GM12878 (cell line): Measurements from ENCODE around the gene COL16A1. TPM values are rescaled to one million over a fixed set of nuclear protein-coding genes. Genes with fewer than 3 reads are reported as not detected.

Experiments used
- ATAC-seq: fragments of 200-7000 bp; cut with Tn5 transposase; 3 replicates; pipeline ENCODE4 v1.9.1; 2020; ENCODE audit warnings: mild to moderate bottlenecking, moderate library complexity
- BruUV-seq: library from RNA; stranded (reverse); fragments of 400-500 nt; replicated peaks from 2 replicates; lab custom pipeline; 2021; lab: Mats Ljungman, UMichigan
- CTCF ChIA-PET: fragments of 300-600 bp; sonication (Branson Sonifier 250); formaldehyde crosslinking; extraction: SDS; loops from one replicate; lab custom pipeline; 2021; ENCODE audit warnings: inconsistent platforms; lab: Yijun Ruan, JAX
- POLR2A ChIA-PET: fragments of 350-600 bp; formaldehyde crosslinking; extraction: SDS; loops from one replicate; lab custom pipeline; 2021; ENCODE audit warnings: inconsistent platforms; lab: Charles Lee
- RAD21 ChIA-PET: fragments of 300-600 bp; sonication (Branson Sonifier 250); formaldehyde crosslinking; loops from one replicate; lab custom pipeline; 2023; ENCODE audit warnings: antibody characterized with exemption; ENCODE audit not compliant: unreplicated experiment; lab: Charles Lee
- SMC1A ChIA-PET: fragments of 300-600 bp; sonication (Branson Sonifier 250); formaldehyde crosslinking; loops from one replicate; lab custom pipeline; 2023; ENCODE audit not compliant: unreplicated experiment, uncharacterized antibody; lab: Charles Lee
- DNase-seq: peaks from one replicate; pipeline ENCODE4 v3.0.0-alpha.2; 2011; ENCODE audit warnings: low read depth, low spot score
- FAIRE-seq: peaks from 3 replicates; lab custom pipeline; 2011; peaks lifted over from hg19 to GRCh38; lab: Jason Lieb, UNC
- H2AFZ ChIP-seq: 2 replicates; pipeline ENCODE4 v1.6.0; 2011; ENCODE audit warnings: low read depth, low read length, control low read depth; ENCODE audit not compliant: control insufficient read depth
- H3K27ac ChIP-seq: 2 replicates; pipeline ENCODE4 v1.5.1; 2011; ENCODE audit warnings: control low read depth; ENCODE audit not compliant: control insufficient read depth, insufficient read depth
- H3K27me3 ChIP-seq, 2 experiments: replicated peaks in 1 of 2; 2 replicates each; pipeline versions ENCODE4 v1.6.0 to v1.6.1; 2011; ENCODE audit warnings: low read length in 1 of 2; ENCODE audit not compliant: control insufficient read depth in 2 of 2, insufficient read depth in 2 of 2
- H3K36me3 ChIP-seq, 2 experiments: 2 replicates each; pipeline ENCODE4 v1.5.1; 2011; ENCODE audit warnings: low read length in 1 of 2; ENCODE audit not compliant: control insufficient read depth in 2 of 2, insufficient read depth in 2 of 2
- H3K4me1 ChIP-seq: 2 replicates; pipeline ENCODE4 v1.6.1; 2011; ENCODE audit warnings: mild to moderate bottlenecking, low read length, moderate library complexity, mixed read lengths; ENCODE audit not compliant: control insufficient read depth, insufficient read depth
- H3K4me2 ChIP-seq: 2 replicates; pipeline ENCODE4 v1.6.0; 2011; ENCODE audit warnings: control low read depth; ENCODE audit not compliant: control insufficient read depth, insufficient read depth
- H3K4me3 ChIP-seq: fragments of 200-600 bp; sonication (generic); 2 replicates; pipeline ENCODE4 v1.5.1; 2016
- H3K79me2 ChIP-seq: 2 replicates; pipeline ENCODE4 v1.6.0; 2011; ENCODE audit warnings: low read length; ENCODE audit not compliant: control insufficient read depth, insufficient read depth
- H3K9ac ChIP-seq: 2 replicates; pipeline ENCODE4 v1.8.0; 2011; ENCODE audit warnings: low read length, control low read depth, mixed read lengths; ENCODE audit not compliant: control insufficient read depth, insufficient read depth
- H3K9me3 ChIP-seq: replicated peaks from 3 replicates; pipeline ENCODE4 v1.5.1; 2011; ENCODE audit warnings: mild to moderate bottlenecking, low read length; ENCODE audit not compliant: control insufficient read depth, insufficient read depth
- H4K20me1 ChIP-seq: 2 replicates; pipeline ENCODE4 v1.6.0; 2011; ENCODE audit not compliant: control insufficient read depth, insufficient read depth
- GATAD2B ChIP-seq: fragments of 450-650 bp; conservative IDR thresholded peaks from 2 replicates; pipeline ENCODE4 v1.6.1; 2017; ENCODE audit warnings: low read depth, mild to moderate bottlenecking, moderate library complexity
- SP1 ChIP-seq: IDR thresholded peaks from one replicate; pipeline ENCODE4 v1.6.1; 2011; ENCODE audit warnings: low read depth, low read length
- SREBF2 ChIP-seq: IDR thresholded peaks from 2 replicates; pipeline ENCODE4 v1.6.1; 2012; ENCODE audit warnings: mild to moderate bottlenecking, low read length
- TARDBP ChIP-seq: IDR thresholded peaks from 2 replicates; pipeline ENCODE4 v1.6.1; 2016; ENCODE audit warnings: borderline replicate concordance
- ZBTB40 ChIP-seq: fragments of 450-650 bp; IDR thresholded peaks from 2 replicates; pipeline ENCODE4 v1.6.1; 2016; ENCODE audit warnings: mild to moderate bottlenecking, moderate library complexity, borderline replicate concordance
- ZNF622 ChIP-seq: fragments of 450-650 bp; IDR thresholded peaks from 2 replicates; pipeline ENCODE4 v1.6.1; 2017; ENCODE audit warnings: mild to moderate bottlenecking, inconsistent platforms
- WGBS: methylation state at CpG from one replicate; pipeline ENCODE4 v1.1.6; 2016; ENCODE audit warnings: low lambda C conversion rate; ENCODE audit not compliant: insufficient replicate concordance, insufficient coverage; ENCODE audit errors: missing lambda C conversion rate; 5-methylcytosine and 5-hydroxymethylcytosine counted together
- in situ Hi-C: fragments of 300-500 bp; cut with MboI; formaldehyde crosslinking; loops from 9 replicates; pipeline ENCODE4 v1.14.3; 2018; ENCODE audit warnings: mixed read lengths
- intact Hi-C: fragments of 100-400 bp; cut with micrococcal nuclease; formaldehyde crosslinking; loops from one replicate; pipeline ENCODE4 v1.14.2; 2022; ENCODE audit not compliant: unreplicated experiment
- polyA plus RNA-seq, 11 experiments: library from polyadenylated mRNA; depleted of rRNA in 4 of 11; unstranded in 6 of 11; stranded (reverse) in 5 of 11; fragments of >200 nt; fragmentation: Nextera tagmentation in 4 of 11; fragmentation: Illumina TruSeq in 1 of 11; extraction: Ambion mirVana in 4 of 11; extraction: Trizol in 1 of 11; gene quantifications; 1 replicate in 1 of 11; 2 replicates in 10 of 11; pipeline versions ENCODE4 v1.2.1 to v1.2.3, GENCODE V29; 2011 to 2016; ENCODE audit warnings: inconsistent platforms in 2 of 11, missing spikeins in 2 of 11, low read depth in 1 of 11
- total RNA-seq, 4 experiments: library from RNA; depleted of rRNA in 3 of 4; stranded (reverse); fragments of >200 nt in 3 of 4; fragmentation: Illumina TruSeq in 1 of 4; extraction: Trizol in 1 of 4; gene quantifications; 2 replicates each; pipeline versions ENCODE4 v1.2.1 to v1.2.3, GENCODE V29; 2013 to 2021

Gene COL16A1
- total and polyA plus RNA-seq, 10 of the 15 experiments (the other 5 are each of a cell fraction or from before 2014, with no cell fraction given): 0.02 to 3.7 (median 0.59) TPM

- no peaks in the 10 kb centered on the region for H3K4me1 ChIP-seq
- CTCF ChIA-PET: interaction anchor here (2.0 kb wide), 1 partner anchor 19 kb away, joined by 6 read pairs; no protein-coding TSS in a partner anchor
- no peak overlapping the region for H3K27ac ChIP-seq
- SMC1A ChIA-PET: no interaction called here
- no TSS peak for BruUV-seq
- no peak overlapping the region for H3K4me3 ChIP-seq
- H3K9me3 ChIP-seq: no peaks in the 10 kb centered on the region
- no peaks in the 10 kb centered on the region for H3K79me2 ChIP-seq
- DNase-seq (no peak), ATAC-seq (no peak), FAIRE-seq (no peak)
- in situ Hi-C loops: no loop called here
- no peaks in the 10 kb centered on the region; the same call in 1 of the 2 replicates for H4K20me1 ChIP-seq
- no peaks in the 10 kb centered on the region for H3K36me3 ChIP-seq
- RAD21 ChIA-PET: no interaction called here
- H3K9ac ChIP-seq: no peak overlapping the region
- no peak overlapping the region for H2AFZ ChIP-seq
- TF ChIP-seq GATAD2B (no peak), SP1 (no peak)
- WGBS: 5% methylated on average over 4 of the region's 4 CpGs
- intact Hi-C loops: no loop called here
- no peaks in the 10 kb centered on the region; a peak in 2 of 4 replicates for H3K27me3 ChIP-seq
- no peak overlapping the region for H3K4me2 ChIP-seq
- POLR2A ChIA-PET: no interaction called here
These were observed 22.9 kb upstream of the COL16A1 start for GRCh38 chr1:31726715-31727114.

GRCh38 chr1:31725777-31726535 is 22.1 kb upstream of the COL16A1 start:
- H3K9ac ChIP-seq: no peak overlapping the region
- ChIA-PET SMC1A (no interaction called here), POLR2A (no interaction called here), RAD21 (no interaction called here), CTCF (interaction anchor here (2.0 kb wide), 1 partner anchor 19 kb away, joined by 6 read pairs; no protein-coding TSS in a partner anchor)
- FAIRE-seq (no peak), DNase-seq (no peak), ATAC-seq (no peak)
- 21% methylated on average over 11 of the region's 12 CpGs for WGBS
- no peaks in the 10 kb centered on the region for H3K4me1 ChIP-seq
- H4K20me1 ChIP-seq: no peaks in the 10 kb centered on the region; the same call in 1 of the 2 replicates
- H3K4me2 ChIP-seq: no peak overlapping the region
- H2AFZ ChIP-seq: no peak overlapping the region
- H3K4me3 ChIP-seq: no peak overlapping the region
- no peak for TF ChIP-seq ZBTB40
- no peak for TF ChIP-seq SREBF2
- no peak for TF ChIP-seq TARDBP
- TF ChIP-seq ZNF622: no peak
- H3K36me3 ChIP-seq: no peaks in the 10 kb centered on the region
- in situ Hi-C loops: no loop called here
- peaks cover 0 to 3% of the 10 kb centered on the region in 2 experiments; a peak in 2 of 4 replicates for H3K27me3 ChIP-seq
- BruUV-seq: no TSS peak
- no peaks in the 10 kb centered on the region for H3K9me3 ChIP-seq
- H3K79me2 ChIP-seq: no peaks in the 10 kb centered on the region
- H3K27ac ChIP-seq: no peak overlapping the region
- intact Hi-C loops: no loop called here
